Mucosa of gallbladder (tissue), 1 donor: Measurements from ENCODE around the gene MID1IP1. TPM values are rescaled to one million over a fixed set of nuclear protein-coding genes. Genes with fewer than 3 reads are reported as not detected.

Source experiments
- DNase-seq: peaks from one replicate; pipeline ENCODE4 v3.0.0-alpha.2; 2020; ENCODE audit warnings: low spot score
- total RNA-seq: library from RNA; stranded (reverse); gene quantifications from one replicate; pipeline ENCODE4 v1.2.1, GENCODE V29; 2021
- donor health status: DM: no; HTN: no; CAD: no.

MID1IP1 gene
- total RNA-seq, result 58.5 TPM

- peak; percentile 92 for DNase-seq
Measured at GRCh38 chrX:38800981-38801845, at the start of gene MID1IP1. TSS of gene MID1IP1 (plus strand) at chrX:38801459. CDS start at chrX:38804947, 3,488 bp downstream.

- DNase-seq, result peak; percentile 21
Measured at GRCh38 chrX:38754102-38754790, 47.0 kb upstream of the MID1IP1 start.

- DNase-seq, result no peak
Measured at GRCh38 chrX:38754818-38755718, 46.2 kb upstream of the MID1IP1 start.

GRCh38 chrX:38760883-38761282 lies 40.4 kb upstream of the MID1IP1 start:
- no peak for DNase-seq

DNA sequence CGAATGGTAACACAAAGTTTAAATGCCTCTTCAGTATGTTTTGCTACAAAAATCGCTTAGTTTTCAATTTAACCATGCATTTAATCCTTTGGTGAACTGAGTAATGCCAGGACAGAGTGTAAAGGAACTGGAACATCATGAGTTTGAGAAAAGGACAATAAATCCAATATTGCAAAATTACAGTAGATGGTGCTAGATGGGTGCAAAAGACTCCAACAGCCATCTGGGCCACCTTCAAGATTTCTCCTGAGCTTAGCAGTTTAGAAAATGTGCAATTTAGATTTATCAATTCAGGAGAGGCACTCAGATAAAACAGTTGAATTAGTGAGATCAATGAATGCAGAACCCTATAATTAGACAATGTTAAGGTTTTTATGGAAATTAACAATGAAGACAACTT lies 33.2 kb upstream of the MID1IP1 start:
- no peak for DNase-seq

GRCh38 chrX:38770152-38770551 lies 31.1 kb upstream of the MID1IP1 start:
- no peak for DNase-seq

DNA sequence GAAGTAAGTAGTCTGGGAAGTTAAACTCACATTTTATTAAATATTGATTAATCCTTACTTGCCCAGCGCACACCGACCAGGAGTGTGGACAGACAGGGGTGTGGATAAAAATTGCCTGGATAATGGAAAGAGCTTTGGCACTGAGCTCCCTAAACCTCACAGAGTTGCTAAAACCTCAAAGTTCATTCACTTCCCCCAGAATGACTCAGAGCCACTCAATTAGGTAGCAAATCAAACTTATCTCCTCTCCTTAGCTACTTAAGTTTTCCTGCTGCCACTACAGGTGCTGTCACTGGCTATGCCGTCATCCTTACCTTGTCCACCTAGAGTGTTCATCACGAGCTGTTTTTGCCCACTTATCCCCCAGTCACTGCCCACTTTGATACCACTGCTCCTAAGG lies 27.0 kb upstream of the MID1IP1 start:
- no peak for DNase-seq

- no peak for DNase-seq
Measured at GRCh38 chrX:38796946-38797345, 4.3 kb upstream of the MID1IP1 start.

DNA sequence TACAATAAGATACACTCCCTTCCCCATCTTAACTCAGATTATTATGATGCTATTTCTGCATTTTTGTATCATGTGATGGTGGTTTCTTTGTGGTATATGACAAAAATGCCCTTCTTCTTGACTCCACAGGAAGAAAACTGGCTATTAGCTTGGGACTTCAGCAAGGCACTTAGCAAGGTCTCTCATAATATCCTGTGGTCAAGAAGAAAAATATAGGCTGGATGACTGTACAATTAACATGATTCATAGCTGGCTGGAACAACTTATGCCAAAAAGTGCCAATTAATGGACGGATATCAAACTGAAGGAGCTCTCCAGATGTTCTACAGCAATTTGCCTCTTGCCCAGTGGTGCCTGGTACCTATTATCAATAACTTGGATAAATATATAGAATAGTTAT lies 2.3 kb upstream of the MID1IP1 start:
- no peak for DNase-seq

DNA sequence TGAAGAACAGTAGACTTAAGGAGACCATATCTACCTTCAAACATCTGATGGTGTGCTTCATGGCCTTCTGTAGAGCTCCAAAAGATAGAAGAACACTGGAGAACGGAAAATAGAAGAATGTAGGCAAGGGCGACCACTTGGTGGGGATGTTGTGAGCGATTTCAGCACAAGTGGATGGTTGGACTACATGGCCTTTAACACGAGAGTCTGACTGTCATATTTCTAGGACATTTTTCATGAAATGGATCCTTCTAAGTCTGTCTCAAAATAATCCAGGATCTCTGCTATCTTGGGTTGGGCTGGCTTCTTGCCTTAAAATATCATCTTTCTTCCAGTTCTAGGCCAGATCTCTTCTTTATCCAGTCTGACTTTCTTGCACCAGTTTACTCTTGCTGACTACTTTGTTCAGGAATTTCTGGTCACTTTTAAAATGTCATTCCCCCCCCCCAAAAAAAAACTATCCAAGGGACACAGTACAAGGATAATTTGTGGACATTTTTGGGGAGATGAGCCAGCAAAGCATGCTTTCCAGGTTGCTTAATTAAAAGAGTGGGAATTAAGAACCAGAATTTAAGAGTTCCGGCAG lies 1.2 kb upstream of the MID1IP1 start:
- no peak for DNase-seq

DNA sequence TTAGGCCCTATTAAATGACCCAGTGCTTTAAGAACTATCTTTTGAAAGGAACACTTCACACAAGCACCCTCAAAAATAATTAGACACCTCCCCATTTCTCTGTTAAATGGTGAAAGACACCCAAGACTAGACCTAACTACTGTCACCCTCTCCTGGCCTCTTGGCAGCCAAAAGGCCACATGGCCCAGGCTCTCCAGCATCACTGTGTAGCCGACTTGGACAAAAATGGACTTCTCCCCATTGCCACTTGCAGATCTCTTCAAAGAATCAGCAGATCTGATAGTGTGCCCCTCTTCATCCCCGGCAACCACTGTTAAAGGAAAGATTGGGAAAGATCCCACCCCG lies 2.0 kb downstream of the MID1IP1 start:
- DNase-seq, result no peak

DNA sequence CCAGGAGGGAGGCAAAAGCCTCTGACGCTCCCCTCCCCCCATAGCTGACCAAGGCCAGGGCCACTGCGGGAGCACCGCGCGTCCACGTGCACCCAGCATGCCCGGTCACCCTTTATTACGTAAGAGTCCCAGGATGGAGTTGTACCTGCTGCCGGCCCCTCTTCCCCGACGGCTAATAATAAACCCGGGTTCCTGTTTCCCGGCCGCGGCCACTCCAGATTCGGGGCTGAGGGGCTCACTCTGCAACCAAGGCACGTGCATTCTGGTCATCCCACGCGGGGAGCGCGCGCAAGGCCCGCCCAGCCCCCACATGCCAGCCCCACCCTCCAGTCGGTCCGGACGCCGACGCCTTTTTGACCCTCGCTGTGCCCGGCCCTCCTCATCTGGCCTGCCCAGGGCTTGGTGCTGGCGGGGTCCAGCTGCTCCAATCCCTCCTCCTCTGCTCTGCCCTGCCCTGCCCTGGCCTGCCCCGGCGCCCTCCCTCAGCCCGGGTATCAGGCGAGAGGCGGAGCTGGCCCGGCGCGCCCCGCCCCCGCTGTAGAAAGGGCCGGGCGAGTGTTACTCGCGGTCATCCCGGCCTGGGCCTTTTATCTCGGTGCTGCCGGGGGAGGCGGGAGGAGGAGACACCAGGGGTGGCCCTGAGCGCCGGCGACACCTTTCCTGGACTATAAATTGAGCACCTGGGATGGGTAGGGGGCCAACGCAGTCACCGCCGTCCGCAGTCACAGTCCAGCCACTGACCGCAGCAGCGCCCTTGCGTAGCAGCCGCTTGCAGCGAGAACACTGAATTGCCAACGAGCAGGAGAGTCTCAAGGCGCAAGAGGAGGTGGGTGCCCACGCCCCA lies 2.6 kb downstream of the MID1IP1 start:
- DNase-seq, result peak; percentile 79

DNA sequence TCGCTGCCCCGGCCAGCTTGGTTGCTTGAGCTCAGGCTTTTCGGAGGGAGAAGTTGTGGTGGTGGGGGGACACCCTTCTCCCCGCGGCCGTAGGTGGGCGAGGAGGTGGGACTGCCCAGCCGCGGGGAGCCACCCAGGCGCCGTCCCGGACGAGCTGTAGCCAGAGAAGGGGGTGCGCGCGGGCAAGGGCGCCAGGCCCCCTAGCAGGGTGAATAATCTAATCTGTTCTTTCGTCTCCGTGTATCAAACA lies 3.1 kb downstream of the MID1IP1 start:
- no peak for DNase-seq

GRCh38 chrX:38804682-38805431 lies 3.6 kb downstream of the MID1IP1 start:
- peak; percentile 19 for DNase-seq

DNA sequence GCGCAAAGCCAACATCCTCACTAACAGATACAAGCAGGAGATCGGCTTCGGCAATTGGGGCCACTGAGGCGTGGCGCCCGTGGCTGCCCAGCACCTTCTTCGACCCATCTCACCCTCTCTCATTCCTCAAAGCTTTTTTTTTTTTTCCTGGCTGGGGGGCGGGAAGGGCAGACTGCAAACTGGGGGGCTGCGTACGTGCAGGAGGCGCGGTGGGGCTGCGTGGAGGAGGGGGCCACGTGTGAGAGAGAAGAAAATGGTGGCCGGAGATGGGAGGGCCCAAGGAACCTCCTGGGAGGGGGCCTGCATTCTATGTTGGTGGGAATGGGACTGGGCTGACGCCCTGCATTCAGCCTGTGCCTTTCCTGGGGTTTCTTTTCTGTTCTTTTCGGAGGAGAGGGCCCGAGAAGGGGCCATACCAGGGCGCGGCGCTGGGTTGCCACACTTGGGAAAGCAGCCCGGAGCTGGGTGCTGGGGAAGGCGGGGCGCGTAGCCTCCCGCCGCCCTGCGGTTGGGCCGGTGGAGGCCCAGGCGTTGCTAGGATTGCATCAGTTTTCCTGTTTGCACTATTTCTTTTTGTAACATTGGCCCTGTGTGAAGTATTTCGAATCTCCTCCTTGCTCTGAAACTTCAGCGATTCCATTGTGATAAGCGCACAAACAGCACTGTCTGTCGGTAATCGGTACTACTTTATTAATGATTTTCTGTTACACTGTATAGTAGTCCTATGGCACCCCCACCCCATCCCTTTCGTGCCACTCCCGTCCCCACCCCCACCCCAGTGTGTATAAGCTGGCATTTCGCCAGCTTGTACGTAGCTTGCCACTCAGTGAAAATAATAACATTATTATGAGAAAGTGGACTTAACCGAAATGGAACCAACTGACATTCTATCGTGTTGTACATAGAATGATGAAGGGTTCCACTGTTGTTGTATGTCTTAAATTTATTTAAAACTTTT lies 4.5 kb downstream of the MID1IP1 start:
- peak; percentile 61 for DNase-seq

GRCh38 chrX:38806875-38807621 lies 5.8 kb downstream of the MID1IP1 start:
- DNase-seq, result no peak

- DNase-seq, result no peak
Measured at GRCh38 chrX:38807873-38808272, 6.6 kb downstream of the MID1IP1 start.

- no peak for DNase-seq
Measured at GRCh38 chrX:38811515-38812243, 10.4 kb downstream of the MID1IP1 start.
